NCI-H1930 (cell line): ENCODE measurements around the gene TRAFD1.

ENCODE experiments used
- DNase-seq, 2 experiments: peaks; one replicate each; lab custom pipeline; 2025; lab: John Stamatoyannopoulos, UW

Gene TRAFD1

GRCh38 chr12:112175361-112176155 is 50.2 kb downstream of the TRAFD1 start:
- no peak for DNase-seq

DNA sequence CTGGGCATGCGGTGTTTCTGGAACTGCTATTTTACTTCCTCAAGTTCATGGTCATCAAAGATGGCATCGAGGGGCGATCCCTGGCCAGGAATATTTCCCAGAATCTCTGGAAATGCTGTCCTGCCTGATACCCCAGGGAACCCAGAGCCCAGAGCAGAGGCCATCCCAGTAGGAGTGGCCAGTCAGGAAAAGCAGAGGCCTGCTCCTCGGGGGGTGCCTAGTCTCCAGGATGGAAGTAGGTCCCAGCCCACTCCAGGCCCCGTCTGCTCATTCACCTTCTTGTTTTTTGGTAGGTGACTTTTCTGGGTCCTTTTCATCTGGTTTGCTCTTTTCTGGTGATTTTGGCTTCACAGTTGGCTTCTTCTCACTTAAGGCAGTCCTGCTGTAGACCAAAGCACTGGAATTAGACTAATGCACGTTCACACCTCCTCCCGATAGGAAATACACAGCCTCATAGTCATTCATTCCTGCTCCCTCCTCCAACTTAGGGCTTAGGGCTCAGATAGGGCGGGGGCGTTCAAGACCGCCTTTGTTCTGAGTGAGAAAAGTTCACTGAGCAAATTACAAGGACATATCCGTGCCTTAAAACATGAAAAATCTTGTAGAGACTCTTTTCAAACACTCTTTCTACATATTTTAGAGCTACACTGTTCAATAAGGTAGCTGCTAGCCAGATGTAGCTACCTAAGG is 51.1 kb downstream of the TRAFD1 start:
- no peak for DNase-seq

GRCh38 chr12:112178796-112179195 is 53.4 kb downstream of the TRAFD1 start:
- no peak for DNase-seq

GRCh38 chr12:112179341-112179740 is 54.0 kb downstream of the TRAFD1 start:
- no peak for DNase-seq

DNA sequence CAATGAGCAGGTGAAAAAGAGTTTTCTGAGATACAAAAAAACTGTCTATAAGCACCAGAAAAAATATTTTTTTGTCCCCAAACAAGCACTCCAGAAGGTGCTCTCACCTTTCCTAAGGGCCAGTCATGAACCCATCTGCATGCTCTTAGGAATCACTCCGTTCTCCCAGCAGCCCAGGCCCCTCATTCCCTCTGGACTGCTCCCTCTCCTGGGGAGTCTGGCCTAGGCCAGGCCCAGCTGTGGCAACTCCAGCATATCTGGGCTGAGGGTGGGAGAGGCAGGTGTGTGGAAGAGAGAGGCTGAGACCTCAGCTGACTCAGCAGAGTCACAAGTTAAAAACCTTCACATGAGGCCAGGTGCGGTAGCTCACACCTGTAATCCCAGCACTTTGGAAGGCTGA is 54.6 kb downstream of the TRAFD1 start:
- DNase-seq, result no peak

GRCh38 chr12:112180422-112180821 is 55.1 kb downstream of the TRAFD1 start:
- no peak for DNase-seq

DNA sequence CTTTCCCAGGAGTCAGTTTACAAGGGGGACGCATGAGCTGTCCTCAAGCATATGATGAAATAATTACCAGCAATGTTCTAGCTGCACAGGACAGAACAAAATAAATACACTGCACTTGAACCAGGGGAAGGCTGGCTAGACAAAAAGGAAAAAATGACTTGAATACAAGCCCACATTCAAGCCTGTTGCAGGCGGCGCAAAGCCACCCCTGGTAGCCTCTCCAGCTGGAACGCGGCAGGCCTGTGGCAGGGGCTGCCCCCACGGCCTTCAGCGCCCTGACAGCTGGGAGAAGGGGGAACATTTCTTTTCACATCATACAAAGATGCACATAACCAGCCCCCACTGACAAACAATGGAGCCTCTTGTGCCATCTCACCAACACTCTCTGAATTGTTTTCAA is 57.1 kb downstream of the TRAFD1 start:
- no peak for DNase-seq

- no peak for DNase-seq
Observed at GRCh38 chr12:112183141-112184021, 58.0 kb downstream of the TRAFD1 start.

- no peak for DNase-seq
Observed at GRCh38 chr12:112184056-112184887, 58.9 kb downstream of the TRAFD1 start.

GRCh38 chr12:112185093-112185923 is 59.9 kb downstream of the TRAFD1 start:
- no peak for DNase-seq

GRCh38 chr12:112188130-112188830 is 62.9 kb downstream of the TRAFD1 start:
- no peak for DNase-seq

- no peak for DNase-seq
Observed at GRCh38 chr12:112190231-112191025, 65.1 kb downstream of the TRAFD1 start.

DNA sequence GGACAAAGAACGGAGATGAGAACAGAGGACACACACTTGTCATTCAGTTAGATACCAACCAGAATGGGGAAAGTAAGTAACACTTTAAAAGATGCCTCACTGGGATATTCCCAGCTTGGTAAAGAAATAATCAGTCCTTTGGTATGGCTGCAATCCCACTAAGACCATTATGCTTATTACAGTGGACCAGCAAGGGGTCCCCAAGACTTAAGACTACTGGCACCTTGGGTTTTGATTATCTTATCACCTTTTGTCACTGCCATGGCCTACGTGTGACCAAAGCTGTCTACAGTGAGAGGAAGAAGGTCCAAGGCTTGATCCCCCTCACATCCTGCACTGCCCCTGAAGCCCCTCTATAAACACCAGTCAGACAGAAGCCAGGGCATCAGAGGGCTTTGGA is 65.8 kb downstream of the TRAFD1 start:
- DNase-seq, result no peak

DNA sequence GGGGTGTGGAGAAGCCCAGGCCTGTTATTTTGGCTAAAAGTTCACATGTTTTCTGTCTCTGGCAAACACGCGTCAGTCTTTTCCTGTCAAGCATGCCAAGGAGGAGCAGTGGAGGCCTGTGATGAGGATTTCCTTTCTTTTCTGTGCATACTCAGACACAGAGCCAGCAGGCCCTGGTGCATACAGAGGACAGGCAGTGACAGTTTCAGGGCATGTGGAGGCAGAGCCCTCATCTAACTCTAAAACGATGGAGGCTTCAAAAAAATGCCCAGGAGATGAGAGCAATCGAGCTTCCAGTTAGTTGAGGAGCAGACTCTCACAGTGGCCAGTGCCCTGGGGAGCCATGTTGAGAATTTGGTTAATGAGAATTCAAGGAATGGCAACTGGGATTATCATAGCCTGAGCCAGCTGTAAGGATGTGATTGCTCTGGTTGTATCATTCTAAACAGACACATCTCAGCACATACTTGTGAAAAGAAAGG is 66.5 kb downstream of the TRAFD1 start:
- DNase-seq, result no peak

DNA sequence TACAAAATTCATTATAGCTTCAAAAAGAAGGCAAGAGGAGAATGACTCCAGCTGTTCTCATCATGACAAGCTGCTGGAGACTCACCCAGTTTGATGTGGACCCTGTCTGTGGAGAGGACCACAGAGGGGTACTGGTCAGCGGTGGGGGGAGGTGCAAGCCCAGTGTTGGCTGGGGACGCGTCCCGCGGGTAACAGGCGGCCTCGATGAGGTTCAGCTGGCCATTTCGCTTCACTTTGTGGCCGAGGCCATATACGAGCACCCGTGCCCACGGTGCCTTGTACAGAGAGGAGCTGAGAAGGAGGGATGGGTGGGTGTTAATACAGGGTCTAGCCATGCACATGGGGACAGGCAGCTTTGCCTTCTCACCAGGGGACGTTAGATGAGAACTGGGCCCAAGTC is 67.1 kb downstream of the TRAFD1 start:
- no peak for DNase-seq

DNA sequence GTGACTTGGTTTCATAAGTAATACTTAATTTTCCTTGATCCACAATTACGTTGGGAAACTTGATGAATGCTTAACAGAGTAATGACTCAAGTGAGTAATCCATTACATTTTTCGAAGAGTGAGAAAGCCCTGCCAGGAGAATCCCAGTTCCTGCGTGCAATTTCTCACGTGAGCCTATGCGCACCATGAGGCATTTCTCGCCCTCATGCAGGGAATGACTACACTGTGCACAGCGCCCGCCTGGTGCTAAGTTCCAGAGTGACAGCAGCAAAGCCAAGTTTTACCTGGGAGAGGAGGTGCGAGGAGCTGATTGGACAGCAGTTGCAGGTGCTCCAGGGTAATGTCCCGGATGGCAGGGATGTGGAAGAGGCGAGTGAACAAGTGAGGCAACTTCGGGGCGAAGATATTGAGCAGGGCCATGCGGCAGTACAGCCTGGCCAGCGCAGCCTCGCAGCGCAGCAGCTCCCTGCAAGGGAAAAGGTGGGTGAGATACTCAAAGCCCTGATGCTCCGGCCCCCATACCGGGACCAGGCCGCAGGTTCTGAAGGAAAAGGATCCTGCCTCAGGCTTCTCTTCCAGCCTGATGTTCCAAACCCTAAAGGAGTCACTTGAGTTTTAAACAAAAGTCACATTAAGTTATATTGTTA is 69.4 kb downstream of the TRAFD1 start:
- no peak for DNase-seq

GRCh38 chr12:112196196-112196875 is 71.0 kb downstream of the TRAFD1 start:
- no peak for DNase-seq
